ENCODE results near the gene MYH6. TPM values are rescaled to one million over a fixed set of nuclear protein-coding genes. Genes with fewer than 3 reads are reported as not detected.

The MYH6 gene
- total and polyA plus RNA-seq, 2 donors: 0.05 to 0.25 TPM

DNA sequence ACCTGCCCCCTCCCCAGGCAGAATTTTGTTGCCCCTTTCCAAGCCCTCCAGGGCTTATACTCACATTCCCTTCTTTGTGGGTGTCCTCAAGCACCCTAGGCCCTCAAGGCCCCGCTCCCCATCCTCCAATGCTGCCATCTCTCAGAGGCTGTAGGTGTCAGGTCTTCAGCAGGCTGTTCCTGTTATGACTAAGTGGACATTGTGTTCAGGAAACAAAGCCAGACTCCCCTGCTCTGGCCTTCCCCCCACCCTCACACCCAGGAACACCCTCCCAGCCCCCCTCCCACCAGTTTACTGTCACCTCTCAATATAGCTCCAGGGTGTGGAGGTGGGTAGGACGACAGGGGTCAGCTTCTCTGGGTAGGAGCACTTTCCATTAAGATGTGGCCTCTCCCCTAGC lies 1.4 kb upstream of the MYH6 start:
- DNase-seq (ENCODE audit: low read depth in 6 of 9, low spot score in 9 of 9): no peak
- WGBS: 86% methylated on average over 2 of the region's 2 CpGs
- Histone ChIP-seq H3K27me3 (ENCODE audit: control insufficient read depth in 2 of 2, insufficient read depth in 1 of 2, low read length in 1 of 2) (no peaks in the 10 kb centered on the region), H3K4me3 (ENCODE audit: low read length in 2 of 2) (no peak overlapping the region), H3K36me3 (ENCODE audit: control insufficient read depth in 2 of 2, insufficient read depth in 2 of 2, low read length in 1 of 2) (no peaks in the 10 kb centered on the region), H3K9me3 (ENCODE audit: control insufficient read depth in 2 of 2, insufficient read depth in 1 of 2, low read length in 1 of 2) (no peaks in the 10 kb centered on the region), H3K4me1 (ENCODE audit: control insufficient read depth in 2 of 2, insufficient read depth in 2 of 2, low read length in 2 of 2) (no peaks in the 10 kb centered on the region), H3K27ac (ENCODE audit: low read depth in 1 of 2, low read length in 1 of 2) (no peak overlapping the region)

GRCh38 chr14:23408307-23408630 lies 196 bp upstream of the MYH6 start:
- Histone ChIP-seq H3K27ac (ENCODE audit: low read depth in 1 of 2, low read length in 1 of 2) (no peak overlapping the region), H3K27me3 (ENCODE audit: control insufficient read depth in 2 of 2, insufficient read depth in 1 of 2, low read length in 1 of 2) (no peaks in the 10 kb centered on the region), H3K4me1 (ENCODE audit: control insufficient read depth in 2 of 2, insufficient read depth in 2 of 2, low read length in 2 of 2) (no peaks in the 10 kb centered on the region), H3K4me3 (ENCODE audit: low read length in 2 of 2) (no peak overlapping the region), H3K36me3 (ENCODE audit: control insufficient read depth in 2 of 2, insufficient read depth in 2 of 2, low read length in 1 of 2) (no peaks in the 10 kb centered on the region), H3K9me3 (ENCODE audit: control insufficient read depth in 2 of 2, insufficient read depth in 1 of 2, low read length in 1 of 2) (no peaks in the 10 kb centered on the region)
- 82% methylated on average over 5 of the region's 5 CpGs for WGBS
- DNase-seq (ENCODE audit: low read depth in 6 of 9, low spot score in 9 of 9): no peak

DNA sequence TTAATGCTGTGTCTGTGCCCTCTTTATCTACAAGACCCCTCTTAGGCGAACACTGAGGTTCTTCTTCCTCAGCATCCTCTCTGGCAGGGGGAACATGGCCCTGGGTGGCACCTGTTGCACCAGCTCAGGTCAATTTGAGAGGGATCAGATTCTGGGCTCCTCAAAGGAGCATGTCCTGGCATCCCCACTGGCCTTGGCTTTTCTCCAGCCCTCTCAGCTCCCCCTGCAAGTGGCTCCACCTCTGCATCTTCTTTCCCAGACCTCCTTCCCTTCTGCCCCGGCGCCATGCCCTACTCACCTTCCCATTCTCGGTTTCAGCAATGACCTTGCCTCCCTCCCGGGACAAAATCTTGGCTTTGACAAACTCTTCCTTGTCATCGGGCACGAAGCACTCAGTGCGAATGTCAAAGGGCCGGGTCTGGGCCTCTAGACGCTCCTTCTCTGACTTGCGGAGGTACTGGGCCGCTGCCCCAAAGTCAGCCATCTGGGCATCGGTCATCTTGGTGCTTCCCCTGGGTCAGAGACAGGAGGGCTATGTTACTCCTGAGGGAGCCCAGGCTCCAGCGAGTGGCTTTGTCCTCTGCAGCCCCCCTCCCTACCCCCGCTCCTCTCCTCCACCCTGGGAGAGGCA lies 1.2 kb downstream of the MYH6 start:
- DNase-seq (ENCODE audit: low read depth in 6 of 9, low spot score in 9 of 9): no peak
- no peaks in the 10 kb centered on the region for H3K36me3 ChIP-seq (ENCODE audit: control insufficient read depth in 2 of 2, insufficient read depth in 2 of 2, low read length in 1 of 2)
- WGBS: 95% methylated on average over 15 of the region's 15 CpGs
- H3K4me1 ChIP-seq (ENCODE audit: control insufficient read depth in 2 of 2, insufficient read depth in 2 of 2, low read length in 2 of 2): no peaks in the 10 kb centered on the region
- peaks cover 0 to 2% of the 10 kb centered on the region in 2 donors for H3K27me3 ChIP-seq (ENCODE audit: control insufficient read depth in 2 of 2, insufficient read depth in 1 of 2, low read length in 1 of 2)
- no peak overlapping the region for H3K4me3 ChIP-seq (ENCODE audit: low read length in 2 of 2)
- no peaks in the 10 kb centered on the region for H3K9me3 ChIP-seq (ENCODE audit: control insufficient read depth in 2 of 2, insufficient read depth in 1 of 2, low read length in 1 of 2)
- H3K27ac ChIP-seq (ENCODE audit: low read depth in 1 of 2, low read length in 1 of 2): no peak overlapping the region

GRCh38 chr14:23406244-23406643 lies 1.8 kb downstream of the MYH6 start:
- H3K9me3 ChIP-seq (ENCODE audit: control insufficient read depth in 2 of 2, insufficient read depth in 1 of 2, low read length in 1 of 2): no peaks in the 10 kb centered on the region
- no peak overlapping the region for H3K4me3 ChIP-seq (ENCODE audit: low read length in 2 of 2)
- H3K27ac ChIP-seq (ENCODE audit: low read depth in 1 of 2, low read length in 1 of 2): no peak overlapping the region
- no peaks in the 10 kb centered on the region for H3K4me1 ChIP-seq (ENCODE audit: control insufficient read depth in 2 of 2, insufficient read depth in 2 of 2, low read length in 2 of 2)
- no peaks in the 10 kb centered on the region for H3K36me3 ChIP-seq (ENCODE audit: control insufficient read depth in 2 of 2, insufficient read depth in 2 of 2, low read length in 1 of 2)
- H3K27me3 ChIP-seq (ENCODE audit: control insufficient read depth in 2 of 2, insufficient read depth in 1 of 2, low read length in 1 of 2): peaks cover 0 to 2% of the 10 kb centered on the region in 2 donors
- WGBS: 82% methylated on average over 4 of the region's 4 CpGs
- DNase-seq (ENCODE audit: low read depth in 6 of 9, low spot score in 9 of 9): no peak

GRCh38 chr14:23405516-23406025 lies 2.5 kb downstream of the MYH6 start:
- Histone ChIP-seq H3K4me1 (ENCODE audit: control insufficient read depth in 2 of 2, insufficient read depth in 2 of 2, low read length in 2 of 2) (no peaks in the 10 kb centered on the region), H3K27me3 (ENCODE audit: control insufficient read depth in 2 of 2, insufficient read depth in 1 of 2, low read length in 1 of 2) (peaks cover 0 to 2% of the 10 kb centered on the region in 2 donors), H3K27ac (ENCODE audit: low read depth in 1 of 2, low read length in 1 of 2) (no peak overlapping the region), H3K4me3 (ENCODE audit: low read length in 2 of 2) (no peak overlapping the region), H3K36me3 (ENCODE audit: control insufficient read depth in 2 of 2, insufficient read depth in 2 of 2, low read length in 1 of 2) (no peaks in the 10 kb centered on the region), H3K9me3 (ENCODE audit: control insufficient read depth in 2 of 2, insufficient read depth in 1 of 2, low read length in 1 of 2) (no peaks in the 10 kb centered on the region)
- 89% methylated on average over 13 of the region's 13 CpGs for WGBS
- no peak for DNase-seq (ENCODE audit: low read depth in 6 of 9, low spot score in 9 of 9)

DNA sequence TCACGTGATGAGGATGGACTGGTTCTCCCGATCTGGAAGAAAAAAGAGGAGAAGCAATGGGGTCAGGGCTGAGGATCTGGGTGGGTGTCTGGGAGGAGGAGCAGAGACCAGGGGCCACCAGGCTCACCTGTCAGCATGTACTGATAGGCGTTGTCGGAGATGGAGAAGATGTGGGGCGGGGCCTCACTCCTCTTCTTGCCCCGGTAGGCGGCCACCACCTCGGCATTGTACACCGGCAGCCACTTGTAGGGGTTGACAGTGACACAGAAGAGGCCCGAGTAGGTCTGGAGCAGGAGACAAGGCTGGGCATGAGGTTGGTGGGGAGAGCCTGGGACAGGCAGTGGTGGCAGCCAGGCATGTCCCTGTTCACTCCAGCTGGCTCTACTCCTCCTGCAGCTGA lies 3.0 kb downstream of the MYH6 start:
- H3K27me3 ChIP-seq (ENCODE audit: control insufficient read depth in 2 of 2, insufficient read depth in 1 of 2, low read length in 1 of 2): peaks cover 0 to 2% of the 10 kb centered on the region in 2 donors
- DNase-seq (ENCODE audit: low read depth in 6 of 9, low spot score in 9 of 9): no peak

GRCh38 chr14:23404331-23404900 lies 3.7 kb downstream of the MYH6 start:
- Histone ChIP-seq H3K9me3 (ENCODE audit: control insufficient read depth in 2 of 2, insufficient read depth in 1 of 2, low read length in 1 of 2) (no peaks in the 10 kb centered on the region), H3K27me3 (ENCODE audit: control insufficient read depth in 2 of 2, insufficient read depth in 1 of 2, low read length in 1 of 2) (peaks cover 0 to 2% of the 10 kb centered on the region in 2 donors), H3K27ac (ENCODE audit: low read depth in 1 of 2, low read length in 1 of 2) (no peak overlapping the region), H3K4me1 (ENCODE audit: control insufficient read depth in 2 of 2, insufficient read depth in 2 of 2, low read length in 2 of 2) (no peaks in the 10 kb centered on the region), H3K36me3 (ENCODE audit: control insufficient read depth in 2 of 2, insufficient read depth in 2 of 2, low read length in 1 of 2) (no peaks in the 10 kb centered on the region), H3K4me3 (ENCODE audit: low read length in 2 of 2) (no peak overlapping the region)
- no peak for DNase-seq (ENCODE audit: low read depth in 6 of 9, low spot score in 9 of 9)
- WGBS: 95% methylated on average over 14 of the region's 14 CpGs

More for the DNA sequence above, 3.0 kb downstream of the MYH6 start:
- H3K4me3 ChIP-seq (ENCODE audit: low read length in 2 of 2): no peak overlapping the region
- H3K36me3 ChIP-seq (ENCODE audit: control insufficient read depth in 2 of 2, insufficient read depth in 2 of 2, low read length in 1 of 2): no peaks in the 10 kb centered on the region
- H3K4me1 ChIP-seq (ENCODE audit: control insufficient read depth in 2 of 2, insufficient read depth in 2 of 2, low read length in 2 of 2): no peaks in the 10 kb centered on the region
- H3K9me3 ChIP-seq (ENCODE audit: control insufficient read depth in 2 of 2, insufficient read depth in 1 of 2, low read length in 1 of 2): no peaks in the 10 kb centered on the region
- WGBS: 95% methylated on average over 10 of the region's 10 CpGs
- H3K27ac ChIP-seq (ENCODE audit: low read depth in 1 of 2, low read length in 1 of 2): no peak overlapping the region

DNA sequence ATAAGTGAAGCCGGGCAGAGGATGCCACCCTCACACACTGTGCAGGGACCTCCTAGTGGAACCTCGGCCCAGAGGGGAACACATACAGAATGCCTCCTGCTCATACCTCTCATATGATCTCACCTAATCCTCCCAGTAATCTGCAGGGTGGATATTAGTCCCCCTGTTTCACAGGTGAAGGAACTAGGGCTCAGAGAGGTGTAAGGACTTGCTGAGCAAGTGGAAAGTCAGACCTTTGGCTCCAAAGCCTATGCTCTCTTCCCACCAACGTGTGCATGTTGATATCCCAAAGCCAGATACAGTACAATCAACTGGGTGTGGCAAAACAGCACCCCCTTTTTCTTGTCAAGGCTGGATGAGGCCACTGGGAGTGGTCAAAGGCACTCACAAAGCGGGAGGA lies 4.2 kb downstream of the MYH6 start:
- 92% methylated on average over 4 of the region's 4 CpGs for WGBS
- DNase-seq (ENCODE audit: low read depth in 6 of 9, low spot score in 9 of 9): no peak

DNA sequence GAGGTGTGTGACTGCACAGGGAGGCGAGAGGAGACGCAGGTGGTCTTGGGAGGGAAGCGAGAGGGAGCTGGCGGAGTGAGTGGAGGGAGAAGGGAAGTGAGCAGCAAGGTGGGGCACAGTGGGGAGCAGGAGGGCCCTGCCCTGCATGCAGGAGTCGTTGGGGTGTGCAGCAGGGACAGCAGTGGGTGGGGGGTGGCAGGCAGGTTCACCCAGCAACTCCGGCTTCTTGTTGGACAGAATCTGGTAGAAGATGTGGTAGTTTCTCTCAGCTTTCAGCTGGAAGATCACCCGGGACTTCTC lies 5.0 kb downstream of the MYH6 start:
- Histone ChIP-seq H3K4me1 (ENCODE audit: control insufficient read depth in 2 of 2, insufficient read depth in 2 of 2, low read length in 2 of 2) (no peaks in the 10 kb centered on the region), H3K27ac (ENCODE audit: low read depth in 1 of 2, low read length in 1 of 2) (no peak overlapping the region), H3K9me3 (ENCODE audit: control insufficient read depth in 2 of 2, insufficient read depth in 1 of 2, low read length in 1 of 2) (no peaks in the 10 kb centered on the region), H3K27me3 (ENCODE audit: control insufficient read depth in 2 of 2, insufficient read depth in 1 of 2, low read length in 1 of 2) (peaks cover 0 to 2% of the 10 kb centered on the region in 2 donors), H3K36me3 (ENCODE audit: control insufficient read depth in 2 of 2, insufficient read depth in 2 of 2, low read length in 1 of 2) (no peaks in the 10 kb centered on the region), H3K4me3 (ENCODE audit: low read length in 2 of 2) (no peak overlapping the region)
- DNase-seq (ENCODE audit: low read depth in 6 of 9, low spot score in 9 of 9): no peak
- 68% methylated on average over 7 of the region's 7 CpGs for WGBS

More for the DNA sequence above, 4.2 kb downstream of the MYH6 start:
- Histone ChIP-seq H3K9me3 (ENCODE audit: control insufficient read depth in 2 of 2, insufficient read depth in 1 of 2, low read length in 1 of 2) (no peaks in the 10 kb centered on the region), H3K27me3 (ENCODE audit: control insufficient read depth in 2 of 2, insufficient read depth in 1 of 2, low read length in 1 of 2) (peaks cover 0 to 2% of the 10 kb centered on the region in 2 donors), H3K27ac (ENCODE audit: low read depth in 1 of 2, low read length in 1 of 2) (no peak overlapping the region), H3K4me1 (ENCODE audit: control insufficient read depth in 2 of 2, insufficient read depth in 2 of 2, low read length in 2 of 2) (no peaks in the 10 kb centered on the region), H3K4me3 (ENCODE audit: low read length in 2 of 2) (no peak overlapping the region), H3K36me3 (ENCODE audit: control insufficient read depth in 2 of 2, insufficient read depth in 2 of 2, low read length in 1 of 2) (no peaks in the 10 kb centered on the region)
